Tongue (tissue), 2 donors: ENCODE results near the gene SMC4. TPM values are rescaled to one million over a fixed set of nuclear protein-coding genes. Genes with fewer than 3 reads are reported as not detected.
"Not testable (repeated sequence)": the region's sequence is repeated elsewhere in the genome, so short reads cannot be mapped to it uniquely, and the experiment has no call there.

ENCODE experiments used
- DNase-seq: peaks from one replicate; pipeline ENCODE4 v3.0.0-alpha.2; 2015
- total RNA-seq: library from RNA; depleted of rRNA; stranded (reverse); fragments of >200 nt; gene quantifications from one replicate; pipeline ENCODE4 v1.2.3, GENCODE V29; 2014

SMC4 gene
- total RNA-seq: 120 TPM

- DNase-seq: peak; percentile 98
These were observed at the start of gene SMC4, which contains the start of gene IFT80 for GRCh38 chr3:160399125-160400029. TSS of gene SMC4 (plus strand) at chr3:160399650. CDS start at chr3:160400827, 1,177 bp downstream. TSS of gene IFT80 (minus strand) at chr3:160399225. CDS start at chr3:160384600, 14,625 bp downstream.

DNA sequence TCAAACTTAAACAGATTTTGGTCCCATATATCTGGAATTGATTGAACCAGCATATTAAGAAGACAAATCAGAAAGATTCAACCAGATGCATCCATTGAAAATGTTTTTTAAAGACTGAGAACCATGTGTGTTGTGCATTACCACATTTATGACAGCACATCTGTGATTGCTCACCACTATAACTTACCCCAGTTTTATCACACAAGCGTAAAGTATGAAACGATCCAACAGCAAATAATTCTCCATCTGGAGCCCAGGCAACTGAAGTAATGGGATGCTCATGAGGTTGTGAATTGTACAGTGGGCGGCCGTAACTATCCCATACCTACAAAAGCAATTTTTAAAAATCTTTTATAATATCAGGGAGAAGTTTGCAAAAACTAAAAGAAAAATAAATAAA, 43.6 kb upstream of the SMC4 start:
- no peak for DNase-seq

GRCh38 chr3:160362896-160363295, 36.6 kb upstream of the SMC4 start:
- not testable (repeated sequence) for DNase-seq

GRCh38 chr3:160365869-160366522, 33.5 kb upstream of the SMC4 start:
- DNase-seq: no peak

DNA sequence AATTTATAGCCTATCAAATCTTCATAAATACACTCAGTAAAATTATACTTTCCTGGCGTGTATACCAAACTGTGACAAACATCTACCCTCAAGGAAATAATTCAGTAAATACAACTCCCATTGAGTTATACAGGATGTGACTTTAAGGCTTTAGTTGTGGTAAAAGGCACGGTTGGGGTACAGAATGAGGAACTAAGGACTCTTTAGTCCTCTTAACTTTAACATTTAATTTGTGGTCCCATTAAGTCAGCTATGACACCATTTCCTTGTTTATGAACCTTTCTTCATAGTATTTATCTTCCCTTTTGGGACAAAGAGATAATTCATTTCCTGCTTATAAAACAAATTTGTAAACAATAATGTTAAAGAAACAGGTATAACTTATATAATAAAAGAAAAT, 30.6 kb upstream of the SMC4 start:
- DNase-seq: no peak

- DNase-seq: no peak
These were observed 29.7 kb upstream of the SMC4 start for GRCh38 chr3:160369784-160370183.

DNA sequence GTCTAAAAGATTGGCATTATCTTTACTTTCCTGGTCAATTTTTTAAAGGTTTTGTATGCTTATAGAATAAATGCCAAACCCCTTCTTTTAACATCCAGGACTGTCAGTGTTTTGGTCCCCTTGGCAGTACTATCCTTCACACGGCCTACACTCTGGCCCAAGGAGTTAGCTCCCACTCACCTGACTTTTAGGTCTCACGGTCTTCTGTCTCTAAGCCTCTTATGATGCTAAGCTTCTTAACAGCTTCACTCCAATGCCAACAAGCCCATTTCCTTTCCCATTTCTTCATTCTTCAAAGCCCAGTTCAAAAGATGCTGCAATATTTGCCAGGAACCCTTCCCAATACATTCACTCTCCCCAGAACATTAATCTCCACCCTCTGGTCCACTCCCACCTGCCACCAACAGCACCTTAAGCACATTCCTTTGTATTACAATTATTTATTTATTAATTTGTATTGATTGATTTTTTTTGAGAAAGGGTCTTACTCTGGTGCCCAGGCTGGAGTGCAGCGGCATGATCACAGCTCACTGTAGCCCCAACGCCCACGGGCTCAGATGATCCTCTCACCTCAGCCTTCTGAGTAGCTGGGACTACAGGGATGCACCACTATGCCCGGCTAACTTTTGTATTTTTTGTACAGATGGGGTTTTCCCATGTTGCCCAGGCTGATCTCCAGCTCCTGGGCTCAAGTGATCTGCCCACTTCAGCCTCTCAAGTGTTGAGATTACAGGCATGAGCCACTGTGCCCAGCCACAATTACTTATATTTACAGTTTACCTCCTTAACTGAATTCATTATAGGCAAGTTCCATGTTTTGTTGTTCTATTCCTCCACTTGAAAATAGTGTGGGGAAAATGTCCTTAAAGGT, 28.2 kb upstream of the SMC4 start:
- no peak for DNase-seq

DNA sequence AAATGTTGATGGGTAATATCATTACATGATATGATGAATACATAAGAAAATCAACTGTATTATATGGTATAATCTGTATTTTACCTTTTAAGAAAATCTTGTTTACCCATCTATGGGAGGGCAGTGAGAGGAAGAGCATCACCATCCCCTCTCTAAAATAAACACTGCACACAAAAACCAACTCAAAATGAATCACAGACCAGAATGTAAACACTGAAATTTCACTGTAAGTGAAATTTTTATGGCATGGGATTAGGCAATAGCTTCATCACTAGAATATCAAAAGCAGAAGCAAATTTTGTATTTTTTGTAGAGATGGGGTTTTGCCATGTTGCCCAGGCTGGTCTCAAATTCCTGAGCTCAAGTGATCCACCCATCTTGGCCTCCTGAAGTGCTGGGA, 26.7 kb upstream of the SMC4 start:
- no peak for DNase-seq

DNA sequence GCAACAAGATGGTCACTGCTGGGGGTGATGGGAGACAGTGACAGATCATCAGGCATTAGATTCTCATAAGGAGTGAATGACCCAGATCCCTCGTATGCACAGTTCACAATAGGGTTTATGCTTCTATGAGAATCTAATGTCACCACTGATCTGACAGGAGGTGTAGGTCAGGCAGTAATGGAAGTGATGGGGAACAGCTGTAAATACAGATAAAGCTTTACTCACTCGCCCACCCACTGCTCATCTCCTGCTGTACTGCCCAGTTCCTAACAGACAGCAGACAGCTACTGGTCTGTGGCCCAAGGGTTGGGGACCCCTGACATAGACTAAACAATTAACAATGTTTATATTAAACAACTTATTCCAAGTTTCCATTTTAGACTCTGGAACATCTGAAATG, 25.8 kb upstream of the SMC4 start:
- no peak for DNase-seq

DNA sequence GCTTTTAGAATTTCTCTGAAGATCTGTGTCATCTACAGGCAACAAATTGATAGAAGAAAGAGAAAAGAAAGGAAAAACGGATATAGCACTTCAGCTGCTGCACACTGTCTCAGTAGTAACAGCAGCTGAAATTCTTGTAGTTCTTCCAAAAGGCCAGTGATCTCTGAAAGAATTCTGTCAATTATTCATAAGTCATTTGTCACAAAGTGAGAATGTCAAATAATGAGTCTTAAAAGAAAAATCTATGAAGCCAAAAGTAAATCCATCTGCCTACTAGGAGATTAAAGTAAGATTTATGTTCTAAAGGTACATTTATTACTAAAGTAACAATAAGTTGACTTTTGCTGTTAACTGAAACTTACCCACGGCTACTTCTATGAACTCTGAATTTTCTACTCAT, 25.0 kb upstream of the SMC4 start:
- DNase-seq: no peak

GRCh38 chr3:160374925-160375324, 24.5 kb upstream of the SMC4 start:
- DNase-seq: no peak

GRCh38 chr3:160376681-160377080, 22.8 kb upstream of the SMC4 start:
- no peak for DNase-seq

GRCh38 chr3:160378331-160379109, 20.9 kb upstream of the SMC4 start:
- no peak for DNase-seq

DNA sequence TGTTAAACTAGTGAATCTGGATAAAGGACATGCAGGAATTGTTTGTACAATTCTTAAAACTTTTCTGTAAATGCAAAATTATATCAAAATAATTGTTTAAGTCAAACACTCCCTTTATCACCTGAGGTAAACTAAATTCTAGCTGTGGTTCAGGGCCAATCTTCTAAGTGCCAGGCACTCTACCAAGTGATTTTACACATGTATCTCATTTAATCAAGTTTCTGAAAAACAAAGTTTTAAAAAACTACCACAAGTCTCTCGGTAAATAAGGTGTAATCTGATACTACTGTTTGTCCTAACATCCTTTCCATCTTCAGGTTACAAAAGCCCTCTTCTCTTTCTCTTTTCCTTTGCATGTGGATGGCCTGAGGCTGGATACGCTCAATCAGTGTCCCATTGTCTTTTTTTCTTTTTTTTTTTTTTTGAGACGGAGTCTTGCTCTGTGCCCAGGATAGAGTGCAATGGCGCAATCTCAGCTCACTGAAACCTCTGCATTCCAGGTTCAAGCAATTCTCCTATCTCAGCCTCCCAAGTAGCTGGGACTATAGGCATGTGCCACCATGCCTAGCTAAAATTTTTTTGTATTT, 19.7 kb upstream of the SMC4 start:
- DNase-seq: no peak

- no peak for DNase-seq
These were observed 18.0 kb upstream of the SMC4 start for GRCh38 chr3:160381470-160381869.

GRCh38 chr3:160384639-160385318, 14.7 kb upstream of the SMC4 start:
- no peak for DNase-seq

GRCh38 chr3:160390565-160391138, 8.8 kb upstream of the SMC4 start:
- DNase-seq: no peak

DNA sequence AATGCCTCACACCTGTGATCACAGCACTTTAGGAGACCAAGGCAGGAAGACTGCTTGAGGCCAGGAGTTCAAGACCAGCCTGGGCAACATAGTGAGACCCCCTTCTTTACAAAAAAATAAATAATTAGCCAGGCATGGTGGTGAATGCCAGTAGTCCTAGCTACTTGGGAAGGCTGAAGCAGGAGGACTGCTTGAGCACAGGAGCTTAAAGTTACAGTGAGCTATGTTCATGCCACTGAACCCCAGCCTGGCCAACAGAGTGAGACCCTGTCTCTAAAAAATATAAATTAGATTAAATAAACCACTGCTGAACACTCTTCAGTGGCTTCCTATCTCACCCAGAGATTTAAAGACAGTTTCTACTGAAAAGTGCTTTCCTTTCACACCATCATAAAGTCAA, 6.7 kb upstream of the SMC4 start:
- no peak for DNase-seq

- no peak for DNase-seq
These were observed 6.0 kb upstream of the SMC4 start for GRCh38 chr3:160393346-160394008.

DNA sequence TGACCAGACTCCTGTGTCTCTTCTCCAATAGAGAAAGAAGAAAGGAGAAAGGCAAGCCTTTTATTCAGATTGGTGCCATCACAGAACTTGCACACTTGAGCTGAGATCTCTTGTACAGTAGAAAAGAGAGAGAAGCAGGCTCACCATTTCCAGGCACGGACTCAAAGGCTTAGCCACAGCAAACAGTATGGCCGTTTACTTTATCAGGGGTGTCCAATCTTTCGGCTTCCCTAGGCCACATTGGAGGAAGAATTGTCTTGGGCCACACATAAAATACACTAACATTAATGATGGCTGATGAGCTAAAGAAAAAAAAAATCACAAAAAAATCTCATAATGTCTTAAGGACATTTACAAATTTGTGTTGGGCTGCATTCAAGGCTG, 5.4 kb upstream of the SMC4 start:
- no peak for DNase-seq
